ENCODE data around the gene CKAP2L.

- TF ChIP-seq CTCF (conservative IDR thresholded peaks at IDR 0.05; ENCODE audit: low read length) (no peak), EZH2phosphoT487 (IDR thresholded peaks at IDR 0.05; ENCODE audit: borderline replicate concordance) (no peak)
Measured at GRCh38 chr2:112721819-112722522, 42.4 kb downstream of the CKAP2L start.

Data from Loucy (cell line).